SK-MEL-5 (cell line): ENCODE data around the gene ATP6V0A1. TPM values are rescaled to one million over a fixed set of nuclear protein-coding genes. Genes with fewer than 3 reads are reported as not detected.

Source experiments
- small RNA-seq, 2 experiments: library from RNA; depleted of rRNA; stranded (forward); fragments of <200 nt; gene quantifications; one replicate each; pipeline ENCODE3, GENCODE V24; 2014
- total RNA-seq: library from RNA; depleted of rRNA; stranded (reverse); fragments of >200 nt; shearing (Covaris generic); gene quantifications from 2 replicates; pipeline ENCODE4 v1.2.3, GENCODE V29; 2014; rRNA removed

ATP6V0A1 gene
- total RNA-seq, 1 experiment from 2014 or later, result 59.0 TPM

Small RNA genes lying within 50 kb of the gene (small RNA-seq; reads per million reads assigned to genes)
- gene MIR548AT (0 to 0.29 reads per million in 2 experiments), gene RNU7-97P (0 reads per million in 2 experiments)

Other genes starting within 250 kb of the ATP6V0A1 start
- 33.4 and 37.2 TPM in 2 replicates for gene STAT5B, start 182.5 kb upstream of the ATP6V0A1 start, total RNA-seq
- 2.9 and 3.5 TPM in 2 replicates for gene STAT5A, start 170.4 kb upstream of the ATP6V0A1 start, total RNA-seq
- 99.5 and 103 TPM in 2 replicates for gene STAT3, start 70.4 kb upstream of the ATP6V0A1 start, total RNA-seq
- gene CAVIN1, start 35.6 kb upstream of the ATP6V0A1 start, total RNA-seq, result 10.0 and 11.2 TPM in 2 replicates
- 75.8 and 91.8 TPM in 2 replicates for gene NAGLU, start 77.4 kb downstream of the ATP6V0A1 start, total RNA-seq
- gene HSD17B1, start 94.0 kb downstream of the ATP6V0A1 start, total RNA-seq, result 0.82 and 0.88 TPM in 2 replicates
- 23.6 and 27.6 TPM in 2 replicates for gene COASY, start 103.3 kb downstream of the ATP6V0A1 start, total RNA-seq
- 44.6 and 50.6 TPM in 2 replicates for gene MLX, start 108.2 kb downstream of the ATP6V0A1 start, total RNA-seq
- 8.0 and 8.5 TPM in 2 replicates for gene PSMC3IP, start 118.9 kb downstream of the ATP6V0A1 start, total RNA-seq
- 55.6 and 56.3 TPM in 2 replicates for gene RETREG3, start 150.5 kb downstream of the ATP6V0A1 start, total RNA-seq
- 51.7 and 52.1 TPM in 2 replicates for gene TUBG1, start 150.8 kb downstream of the ATP6V0A1 start, total RNA-seq
- gene TUBG2, start 200.4 kb downstream of the ATP6V0A1 start, total RNA-seq, result 8.7 and 9.9 TPM in 2 replicates
- 10.1 and 11.1 TPM in 2 replicates for gene PLEKHH3, start 218.1 kb downstream of the ATP6V0A1 start, total RNA-seq
- 0.43 and 0.63 TPM in 2 replicates for gene CCR10, start 223.0 kb downstream of the ATP6V0A1 start, total RNA-seq
- gene CNTNAP1, start 223.7 kb downstream of the ATP6V0A1 start, total RNA-seq, result 2.5 and 4.6 TPM in 2 replicates